Vagina (tissue), 2 donors: Measurements from ENCODE around the gene DAP3.

Experiments
- POLR2A ChIP-seq, 2 donors: fragments of 450-650 bp; IDR thresholded peaks; one replicate each; pipeline ENCODE4 v1.6.1; 2017; ENCODE audit warnings: antibody characterized with exemption in 2 of 2, mild to moderate bottlenecking in 2 of 2, moderate library complexity in 2 of 2
- POLR2AphosphoS5 ChIP-seq, 2 donors: sonication (generic); formaldehyde crosslinking; IDR thresholded peaks; one replicate each; pipeline ENCODE4 v1.9.0; 2017; ENCODE audit warnings: antibody characterized with exemption in 2 of 2, mild to moderate bottlenecking in 2 of 2, low read depth in 1 of 2; ENCODE audit not compliant: insufficient read depth in 1 of 2
- TF ChIP-seq, protein P1 (sequence below), 3 experiments: fragments of 450-650 bp in 2 of 3; fragments of 200-600 bp in 1 of 3; sonication (generic) in 1 of 3; IDR thresholded peaks; one replicate each; pipeline ENCODE4 v1.5.1; 2017 to 2019; ENCODE audit warnings: antibody characterized with exemption in 3 of 3, mild to moderate bottlenecking in 2 of 3, moderate library complexity in 2 of 3

DNA sequence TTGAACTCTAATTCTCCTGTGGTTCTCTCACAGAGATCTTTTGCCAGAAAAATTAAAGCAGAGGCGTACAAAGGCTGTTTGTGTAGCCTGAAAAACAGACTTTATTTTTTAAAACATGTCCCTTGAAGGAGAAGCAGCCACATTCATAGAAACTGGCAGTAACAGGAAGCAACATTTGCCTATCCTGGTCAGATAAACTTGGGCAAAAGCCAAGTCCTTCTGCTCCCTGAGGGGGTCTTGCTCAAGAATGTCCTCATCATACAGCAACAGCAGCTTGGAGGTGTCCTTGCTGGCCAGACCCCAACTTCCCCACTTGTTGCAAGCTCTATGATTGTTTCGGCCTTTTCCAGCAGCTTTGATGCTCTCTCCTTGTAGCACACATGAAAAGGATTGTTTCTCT, 42.6 kb upstream of the DAP3 start:
- TF ChIP-seq, protein P1, sequence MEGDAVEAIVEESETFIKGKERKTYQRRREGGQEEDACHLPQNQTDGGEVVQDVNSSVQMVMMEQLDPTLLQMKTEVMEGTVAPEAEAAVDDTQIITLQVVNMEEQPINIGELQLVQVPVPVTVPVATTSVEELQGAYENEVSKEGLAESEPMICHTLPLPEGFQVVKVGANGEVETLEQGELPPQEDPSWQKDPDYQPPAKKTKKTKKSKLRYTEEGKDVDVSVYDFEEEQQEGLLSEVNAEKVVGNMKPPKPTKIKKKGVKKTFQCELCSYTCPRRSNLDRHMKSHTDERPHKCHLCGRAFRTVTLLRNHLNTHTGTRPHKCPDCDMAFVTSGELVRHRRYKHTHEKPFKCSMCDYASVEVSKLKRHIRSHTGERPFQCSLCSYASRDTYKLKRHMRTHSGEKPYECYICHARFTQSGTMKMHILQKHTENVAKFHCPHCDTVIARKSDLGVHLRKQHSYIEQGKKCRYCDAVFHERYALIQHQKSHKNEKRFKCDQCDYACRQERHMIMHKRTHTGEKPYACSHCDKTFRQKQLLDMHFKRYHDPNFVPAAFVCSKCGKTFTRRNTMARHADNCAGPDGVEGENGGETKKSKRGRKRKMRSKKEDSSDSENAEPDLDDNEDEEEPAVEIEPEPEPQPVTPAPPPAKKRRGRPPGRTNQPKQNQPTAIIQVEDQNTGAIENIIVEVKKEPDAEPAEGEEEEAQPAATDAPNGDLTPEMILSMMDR (IDR thresholded peaks at IDR 0.05): no peak
- no peak for TF ChIP-seq POLR2A (IDR thresholded peaks at IDR 0.05)
- TF ChIP-seq POLR2AphosphoS5 (IDR thresholded peaks at IDR 0.05; ENCODE audit: insufficient read depth in 1 of 2, low read depth in 1 of 2): no peak
